Superior temporal gyrus (tissue), 1 donor: ENCODE results near the gene SLC25A1.
"Not testable (repeated sequence)": the region's sequence is repeated elsewhere in the genome, so short reads cannot be mapped to it uniquely, and the experiment has no call there.

Source experiments
- DNase-seq: peaks from one replicate; pipeline ENCODE4 v3.0.0-alpha.2; 2016; ENCODE audit errors: extremely low spot score

Gene SLC25A1

GRCh38 chr22:19206287-19206686, 27.8 kb upstream of the SLC25A1 start:
- no peak for DNase-seq

GRCh38 chr22:19204640-19205039, 26.1 kb upstream of the SLC25A1 start:
- DNase-seq = no peak

- no peak for DNase-seq
Observed at GRCh38 chr22:19203834-19204233, 25.3 kb upstream of the SLC25A1 start.

DNA sequence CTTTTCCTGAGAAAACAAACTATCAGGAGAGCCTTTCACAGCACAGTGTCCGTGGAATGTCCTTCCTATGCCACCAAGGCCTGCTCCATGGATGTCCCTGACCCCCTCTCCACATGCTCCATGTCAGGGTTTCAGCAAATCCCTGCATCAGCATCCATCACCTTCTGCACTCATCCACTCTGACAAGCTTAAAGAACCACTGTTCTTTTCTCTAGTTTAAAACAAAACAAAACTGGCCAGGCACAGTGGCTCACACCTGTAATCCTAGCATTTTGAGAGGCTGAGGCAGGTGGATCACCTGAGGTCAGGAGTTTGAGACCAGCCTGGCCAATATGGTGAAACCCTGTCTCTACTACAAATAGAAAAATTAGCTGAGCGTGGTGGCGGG, 24.3 kb upstream of the SLC25A1 start:
- not testable (repeated sequence) for DNase-seq

GRCh38 chr22:19201869-19202798, 23.6 kb upstream of the SLC25A1 start:
- no peak for DNase-seq

DNA sequence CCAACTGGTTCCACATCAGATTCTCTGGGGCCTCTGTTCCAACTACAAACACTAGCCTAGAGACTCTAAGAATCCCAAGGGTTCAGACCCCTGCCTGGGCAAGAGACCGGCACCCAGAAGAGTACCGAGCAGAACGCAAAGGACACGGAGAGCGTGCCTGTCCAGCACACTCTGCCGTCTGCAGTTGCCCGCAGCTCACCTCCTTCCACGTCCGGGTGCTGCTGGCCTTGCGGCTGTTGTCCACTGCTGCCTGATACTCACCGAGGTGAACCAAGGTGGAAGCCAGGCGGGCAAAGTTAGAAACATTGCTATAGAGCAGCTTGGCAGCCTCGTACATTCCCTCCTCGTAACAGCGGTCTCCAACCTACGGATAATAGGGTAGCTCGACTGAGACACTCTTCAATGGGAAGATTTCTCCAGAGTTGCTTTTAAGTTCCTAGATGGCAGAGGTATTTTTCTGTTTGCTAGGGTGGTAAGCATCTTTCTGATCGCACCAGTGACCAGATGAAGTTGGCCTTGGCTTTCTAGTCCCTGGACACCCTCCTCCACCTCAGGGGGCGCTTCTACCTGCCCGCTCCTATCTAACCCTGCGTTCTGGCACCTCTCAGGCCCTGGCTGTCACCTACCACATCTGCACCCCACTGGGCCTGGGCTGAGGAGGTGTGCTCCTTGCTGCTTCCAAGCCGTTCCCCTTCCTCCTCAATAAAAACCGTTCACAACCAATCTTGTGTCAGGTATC, 22.8 kb upstream of the SLC25A1 start:
- no peak for DNase-seq

DNA sequence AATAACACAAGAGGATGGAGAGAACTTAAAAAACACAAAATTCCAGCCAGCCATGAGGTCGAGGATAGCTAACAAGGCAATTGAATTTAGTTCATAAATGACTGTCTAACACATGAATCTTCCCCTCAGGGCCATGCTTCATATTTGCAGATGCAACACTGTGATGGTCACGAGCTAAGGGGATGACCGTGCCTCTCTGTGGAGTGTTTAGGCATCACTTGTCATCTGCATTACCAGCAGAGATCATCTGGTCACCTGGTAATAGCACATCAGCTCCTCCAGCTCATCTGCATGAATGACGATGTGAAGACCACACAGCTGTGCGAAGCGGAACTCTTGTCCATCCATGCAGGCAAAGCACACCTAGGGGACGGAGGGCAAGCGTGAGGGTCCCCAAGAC, 20.9 kb upstream of the SLC25A1 start:
- no peak for DNase-seq

GRCh38 chr22:19197997-19198865, 19.7 kb upstream of the SLC25A1 start:
- no peak for DNase-seq

DNA sequence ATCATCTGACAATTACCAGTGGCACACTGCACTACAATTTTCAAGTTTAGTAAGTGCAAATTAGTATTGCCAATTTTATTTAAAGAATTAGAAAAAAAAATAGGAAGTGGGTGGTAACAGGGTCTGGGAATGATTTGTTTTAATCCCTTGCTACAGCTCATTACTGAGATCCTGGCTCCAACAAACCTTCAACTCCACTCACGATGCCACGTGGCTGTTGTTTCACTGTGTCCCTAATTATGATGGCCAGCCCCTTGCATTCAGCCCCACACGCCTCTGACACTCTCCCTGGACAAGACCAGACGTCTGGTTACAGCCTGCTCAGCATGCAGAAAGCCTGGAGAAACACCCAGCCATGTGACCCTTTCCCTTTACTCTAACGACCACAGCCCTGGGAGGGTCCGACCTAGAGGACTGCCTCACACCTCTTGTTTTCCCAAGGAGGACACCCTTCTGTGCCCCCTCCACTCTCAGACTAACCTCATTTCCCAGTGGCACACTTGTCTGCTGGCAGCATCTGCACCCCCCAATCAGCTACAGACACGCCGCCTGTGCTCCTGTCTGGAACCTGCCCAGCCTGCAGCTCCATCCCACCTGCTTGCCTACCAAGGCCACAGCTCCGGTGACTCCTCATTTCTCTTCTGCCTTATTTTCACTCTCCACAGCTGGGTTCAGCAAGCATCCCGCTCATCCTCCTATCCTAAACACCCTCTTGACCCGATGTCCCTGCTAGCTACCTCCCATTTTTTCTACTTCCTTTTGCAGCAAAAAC, 18.5 kb upstream of the SLC25A1 start:
- no peak for DNase-seq

DNA sequence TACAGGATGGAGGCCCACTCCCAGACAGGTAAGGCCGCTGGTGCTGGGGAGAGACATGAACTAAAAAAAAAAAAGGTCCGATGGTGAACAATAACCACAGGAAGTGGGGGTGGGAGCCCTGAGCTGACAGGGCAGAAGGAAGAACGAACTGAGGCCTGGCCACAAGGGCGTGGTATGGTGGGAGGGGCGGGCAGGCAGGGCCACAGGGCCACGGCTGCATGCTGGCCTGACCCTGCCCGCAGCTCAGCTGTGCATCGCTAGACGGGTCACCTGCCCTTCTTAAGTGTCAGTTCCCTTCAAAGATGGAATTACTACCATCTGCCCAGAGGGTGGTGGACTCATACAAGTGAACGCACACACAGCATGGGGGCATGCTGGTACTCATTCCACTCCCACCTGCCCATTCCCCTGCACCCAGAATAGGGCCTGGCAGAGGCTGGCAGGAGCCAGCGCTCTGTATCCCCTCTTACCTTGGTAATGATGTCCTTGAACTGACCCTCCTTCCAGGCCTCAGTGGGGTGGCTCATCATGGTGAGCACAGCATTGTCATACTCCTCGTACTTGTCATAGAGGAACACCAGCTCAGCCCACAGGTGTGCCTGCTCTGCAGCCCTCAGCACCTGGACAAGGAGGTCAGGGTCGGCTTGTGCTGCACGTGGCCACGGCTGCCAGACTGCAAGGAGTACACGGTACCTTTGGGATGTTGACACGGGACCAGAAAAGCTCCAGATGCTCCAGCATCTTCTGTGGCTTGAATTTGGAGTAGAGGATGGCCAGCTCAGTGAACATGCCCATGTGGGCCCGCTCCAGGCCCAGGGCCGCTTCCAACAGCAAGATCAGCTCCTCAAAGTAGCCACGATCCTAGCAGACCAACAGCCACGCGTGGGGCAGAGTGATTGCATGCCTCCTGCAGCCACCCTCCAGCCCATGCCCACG, 17.5 kb upstream of the SLC25A1 start:
- DNase-seq = no peak

DNA sequence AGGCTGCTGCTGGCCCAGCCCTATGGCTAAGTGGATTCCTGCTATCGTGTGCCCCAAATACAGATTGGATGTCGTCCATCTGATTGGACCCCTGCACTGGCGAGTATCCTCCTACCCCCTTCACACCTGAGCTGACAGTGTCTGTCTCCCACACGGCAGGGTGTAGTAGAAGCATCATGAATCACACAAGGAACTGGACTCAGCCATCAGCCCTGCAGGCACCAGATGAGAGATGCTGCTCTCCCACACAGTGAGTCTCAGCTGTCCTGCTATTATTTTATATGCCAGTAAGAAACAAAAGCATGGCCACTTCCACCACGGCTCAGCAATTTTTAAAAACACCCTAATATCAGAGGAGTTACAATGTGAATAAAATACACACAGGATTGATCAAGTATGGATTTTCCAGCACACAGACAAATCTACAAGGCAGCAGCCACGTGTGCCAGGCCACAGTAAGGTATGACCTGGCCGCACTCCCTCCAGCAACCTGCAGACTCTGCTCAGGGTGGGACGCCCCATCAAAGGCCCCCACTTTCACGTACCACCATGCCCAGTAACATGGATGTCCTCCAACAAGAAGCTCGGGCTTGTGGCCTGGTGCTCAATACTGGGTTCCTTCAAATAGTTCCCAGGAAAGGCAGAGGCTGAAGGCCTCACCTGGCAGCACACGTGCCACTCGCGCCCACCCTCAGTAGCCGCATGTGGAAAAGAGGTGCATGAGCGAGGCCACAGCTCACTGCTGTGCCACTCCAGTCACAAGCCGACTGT, 16.4 kb upstream of the SLC25A1 start:
- no peak for DNase-seq

DNA sequence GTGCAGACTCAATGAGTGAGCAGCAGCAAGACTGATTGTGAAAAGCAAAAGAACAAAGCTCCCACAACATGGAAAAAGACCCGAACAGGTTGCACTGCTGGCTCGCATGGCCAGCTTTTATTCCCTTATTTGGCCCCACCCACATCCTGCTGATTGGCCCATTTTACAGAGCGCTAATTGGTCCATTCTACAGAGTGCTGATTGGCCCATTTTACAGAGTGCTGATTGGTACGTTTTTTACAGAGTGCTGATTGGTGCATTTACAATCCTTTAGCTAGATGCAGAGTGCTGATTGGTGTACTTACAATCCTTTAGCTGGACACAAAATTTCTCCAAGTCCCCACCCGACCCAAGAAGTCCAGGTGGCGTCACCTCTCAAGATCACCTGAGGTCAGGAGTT, 15.3 kb upstream of the SLC25A1 start:
- DNase-seq = no peak

DNA sequence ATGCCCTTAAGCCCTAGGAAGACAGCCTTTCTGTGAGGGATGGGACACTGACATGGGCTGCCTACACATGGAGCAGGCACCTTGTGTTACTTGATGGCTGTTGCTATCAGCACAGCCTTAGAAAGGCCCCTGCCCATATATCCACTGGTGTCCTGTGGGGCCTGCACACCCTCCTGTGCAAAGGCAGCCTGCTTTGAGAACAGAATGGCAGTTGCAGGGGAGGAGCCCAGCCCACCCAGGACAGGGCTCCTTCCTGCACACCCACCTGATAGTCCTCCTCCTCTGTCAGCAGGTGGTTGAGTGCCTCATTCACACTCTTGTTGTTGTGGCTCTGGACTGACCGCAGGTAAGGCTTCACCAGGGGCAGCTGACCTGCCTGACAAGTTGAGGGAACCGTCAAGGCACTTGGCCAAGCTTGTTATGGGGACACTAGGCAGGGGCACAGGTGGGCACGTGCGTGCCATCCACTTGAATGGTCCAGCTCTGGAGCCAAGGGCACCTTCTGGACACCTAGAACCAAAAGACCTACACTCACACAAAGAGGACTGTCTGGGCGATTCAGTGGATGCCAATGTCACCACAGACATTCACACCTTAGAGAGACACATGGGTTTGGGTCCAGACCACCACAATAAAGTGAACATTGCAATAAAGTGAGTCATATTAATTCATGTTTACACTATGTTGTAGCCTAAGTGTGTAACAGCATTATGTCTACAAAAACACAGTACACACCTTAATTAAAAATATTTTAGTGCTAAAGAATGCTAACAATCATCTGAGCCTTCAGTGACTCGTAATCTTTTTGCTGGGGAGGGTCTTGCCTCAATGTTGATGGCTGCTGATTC, 9.4 kb upstream of the SLC25A1 start:
- no peak for DNase-seq

DNA sequence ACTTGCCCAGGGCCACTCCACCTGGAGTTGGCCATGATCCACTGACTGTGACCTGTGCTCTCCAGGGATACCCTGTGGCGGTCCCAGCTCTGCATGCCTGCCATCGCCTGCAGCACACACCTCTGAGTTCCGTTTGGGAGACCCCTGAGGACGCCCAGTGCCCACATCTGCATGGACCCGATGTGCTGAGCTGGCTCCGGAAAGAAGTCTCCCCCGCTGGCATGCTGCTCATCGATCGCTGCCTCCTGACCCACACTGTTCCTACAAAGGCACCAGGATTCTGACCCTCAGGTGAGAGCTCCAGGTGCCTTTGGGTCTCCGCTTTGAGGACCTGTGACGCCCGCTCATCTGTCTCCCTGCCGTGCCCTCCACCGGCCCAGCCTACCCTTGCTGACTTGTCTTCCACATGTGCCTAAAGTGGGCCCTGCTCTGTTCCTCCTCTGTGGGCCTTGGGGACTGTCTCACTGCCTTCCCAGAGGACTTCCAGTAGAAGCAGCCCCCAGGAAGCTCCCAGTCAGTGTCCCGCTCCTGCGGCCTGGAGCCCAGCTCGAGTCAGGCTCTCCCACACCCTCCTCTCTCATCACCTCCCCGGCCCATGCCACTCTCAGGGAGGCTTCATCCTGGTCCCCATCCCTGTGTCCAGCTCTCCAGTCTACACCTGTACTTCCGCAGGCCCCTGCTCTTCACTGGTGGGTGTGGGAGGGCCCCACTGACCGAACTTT, 5.9 kb upstream of the SLC25A1 start:
- no peak for DNase-seq

GRCh38 chr22:19183216-19183615, 4.7 kb upstream of the SLC25A1 start:
- no peak for DNase-seq

DNA sequence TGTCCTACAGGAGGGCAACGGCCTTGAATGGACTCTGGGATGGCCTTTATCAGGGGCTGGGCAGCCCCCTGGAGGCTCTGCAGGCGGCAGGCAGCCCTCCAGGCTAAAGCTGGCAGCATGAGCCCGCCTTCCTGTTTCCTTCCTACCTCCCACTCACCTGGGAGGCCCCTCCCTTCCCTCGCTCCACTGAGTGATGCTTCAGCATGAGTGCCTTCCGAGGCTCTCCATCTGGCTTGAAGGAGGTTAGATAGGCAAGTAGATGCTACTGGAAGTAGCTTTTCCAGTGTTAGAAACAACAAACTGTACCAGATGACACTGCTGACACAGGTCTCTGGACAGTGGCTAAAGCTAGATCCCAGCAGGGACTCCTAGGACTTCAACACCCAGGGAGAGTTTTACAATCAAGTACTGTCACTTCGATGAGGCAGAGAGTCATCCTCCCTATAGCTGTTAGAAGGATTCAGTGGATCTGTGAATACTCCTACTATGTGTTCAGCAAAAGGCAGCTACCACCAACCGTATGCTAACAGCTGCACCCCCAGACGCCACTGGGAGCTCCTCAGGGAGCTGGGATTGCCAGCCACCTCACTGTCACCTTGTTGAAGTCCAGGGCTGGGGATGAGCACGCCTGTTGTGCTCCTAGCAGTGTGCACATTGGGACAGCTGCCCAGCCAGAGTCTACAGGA, 4.1 kb upstream of the SLC25A1 start:
- no peak for DNase-seq

GRCh38 chr22:19181786-19182471, 3.4 kb upstream of the SLC25A1 start:
- no peak for DNase-seq
